SKM-1 treated with dmso at 0.1 percent for 144 hours (cell line): ENCODE measurements around the gene MEF2C.

Source experiments
- DNase-seq: peaks from one replicate; lab custom pipeline; 2025; ENCODE audit not compliant: unreplicated experiment; lab: John Stamatoyannopoulos, UW

The MEF2C gene

DNA sequence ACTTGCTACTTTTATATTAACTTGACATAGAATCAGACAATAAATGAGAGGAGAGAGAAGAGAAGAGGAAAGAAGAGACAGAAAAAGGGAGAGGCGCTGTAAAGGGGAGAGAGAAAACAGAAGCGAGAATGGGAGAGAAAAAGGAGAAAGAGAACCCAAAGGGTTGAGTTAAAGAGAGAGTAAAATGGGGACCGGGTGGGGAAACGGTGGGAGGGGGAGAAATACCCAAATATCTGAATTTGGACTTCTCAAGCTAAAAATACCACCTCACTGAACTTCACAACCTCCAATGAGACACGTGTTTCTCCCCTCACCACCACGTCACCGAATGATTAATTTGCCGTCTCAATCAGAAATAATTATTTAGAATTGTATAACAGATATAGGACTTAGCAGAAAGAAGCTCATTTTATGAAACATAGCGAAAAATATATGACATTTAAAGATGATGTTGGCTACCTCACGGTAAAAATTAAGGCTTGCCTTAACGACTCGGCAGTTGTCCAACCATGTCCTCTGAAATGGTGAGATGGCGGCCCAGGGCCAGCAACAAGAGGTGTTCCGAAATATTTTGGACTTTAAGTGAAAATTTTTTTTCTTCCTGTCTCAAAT, 204.1 kb downstream of the MEF2C start:
- no peak for DNase-seq

GRCh38 chr5:88677943-88678769, 204.8 kb downstream of the MEF2C start:
- DNase-seq: no peak

GRCh38 chr5:88677376-88677895, 205.5 kb downstream of the MEF2C start:
- no peak for DNase-seq

GRCh38 chr5:88676637-88677375, 206.2 kb downstream of the MEF2C start:
- DNase-seq: no peak

DNA sequence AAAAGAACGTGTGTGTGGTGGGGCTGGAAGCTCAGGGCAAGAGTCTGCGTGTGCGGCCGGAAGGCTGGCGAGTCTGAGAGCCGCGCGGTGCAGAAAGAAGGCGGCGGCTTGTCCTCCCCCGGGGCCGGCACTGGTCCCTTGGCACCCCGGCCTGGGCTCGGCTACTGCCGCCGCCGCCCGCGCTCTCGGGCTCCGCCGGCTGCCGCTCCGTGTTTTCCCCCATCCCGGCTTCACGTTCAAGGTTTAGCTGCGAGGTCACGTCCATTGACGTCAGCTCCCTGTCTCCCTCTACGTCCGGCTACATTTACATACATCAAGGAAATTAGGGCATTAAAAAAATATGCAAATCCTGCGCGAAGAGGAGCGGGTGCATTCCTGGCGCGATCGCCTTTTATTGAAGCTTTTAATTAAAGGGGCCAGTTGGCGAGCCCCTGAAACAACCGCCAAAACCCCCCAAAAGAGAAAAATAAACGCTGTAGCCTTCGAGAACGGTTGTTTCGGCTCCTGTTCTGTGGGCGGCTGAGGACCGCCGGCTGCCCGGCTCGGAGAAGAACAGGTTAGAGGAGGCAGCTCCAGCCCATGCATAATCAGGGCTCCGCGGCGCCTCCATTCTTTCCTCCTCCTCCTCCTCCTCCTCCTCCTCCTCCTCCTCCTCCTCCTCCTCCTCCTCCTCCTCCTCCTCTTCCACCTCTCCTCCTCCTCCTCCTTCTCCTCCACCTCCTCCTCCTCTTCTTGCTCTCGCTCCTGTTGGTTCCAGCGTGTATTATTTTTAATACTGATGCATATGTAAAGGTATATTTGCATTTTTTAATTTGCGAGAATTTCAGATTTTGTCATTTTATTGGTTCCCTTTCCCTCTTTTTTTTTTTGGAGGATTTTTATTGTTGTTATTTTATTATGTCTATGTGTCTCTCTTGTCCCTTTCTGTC, 207.0 kb downstream of the MEF2C start:
- no peak for DNase-seq

DNA sequence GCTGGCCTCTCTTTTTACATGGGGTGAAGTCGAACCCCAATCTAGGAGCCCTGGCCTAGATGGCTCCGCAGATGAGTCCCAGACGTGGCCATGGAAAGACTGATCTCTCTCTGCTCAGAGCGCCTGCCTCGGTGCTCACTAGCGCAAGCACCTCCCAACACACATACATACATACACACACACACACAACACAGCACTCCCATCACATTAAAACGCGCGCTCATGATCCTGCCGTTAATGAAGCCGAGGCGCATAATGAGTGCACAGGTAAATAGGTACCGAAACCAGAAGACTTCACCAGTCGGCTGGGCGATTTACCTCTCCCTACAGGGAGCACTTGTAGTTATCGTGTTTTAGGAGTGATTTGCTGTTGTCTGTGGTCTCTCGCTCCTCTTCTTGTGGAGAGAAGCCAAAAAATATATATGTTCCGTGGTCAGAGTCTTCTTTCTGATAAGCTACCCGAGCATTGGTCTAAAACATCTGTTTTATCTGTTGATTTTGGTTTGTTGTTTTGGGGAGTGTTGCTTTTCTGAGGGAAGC, 207.7 kb downstream of the MEF2C start:
- no peak for DNase-seq

DNA sequence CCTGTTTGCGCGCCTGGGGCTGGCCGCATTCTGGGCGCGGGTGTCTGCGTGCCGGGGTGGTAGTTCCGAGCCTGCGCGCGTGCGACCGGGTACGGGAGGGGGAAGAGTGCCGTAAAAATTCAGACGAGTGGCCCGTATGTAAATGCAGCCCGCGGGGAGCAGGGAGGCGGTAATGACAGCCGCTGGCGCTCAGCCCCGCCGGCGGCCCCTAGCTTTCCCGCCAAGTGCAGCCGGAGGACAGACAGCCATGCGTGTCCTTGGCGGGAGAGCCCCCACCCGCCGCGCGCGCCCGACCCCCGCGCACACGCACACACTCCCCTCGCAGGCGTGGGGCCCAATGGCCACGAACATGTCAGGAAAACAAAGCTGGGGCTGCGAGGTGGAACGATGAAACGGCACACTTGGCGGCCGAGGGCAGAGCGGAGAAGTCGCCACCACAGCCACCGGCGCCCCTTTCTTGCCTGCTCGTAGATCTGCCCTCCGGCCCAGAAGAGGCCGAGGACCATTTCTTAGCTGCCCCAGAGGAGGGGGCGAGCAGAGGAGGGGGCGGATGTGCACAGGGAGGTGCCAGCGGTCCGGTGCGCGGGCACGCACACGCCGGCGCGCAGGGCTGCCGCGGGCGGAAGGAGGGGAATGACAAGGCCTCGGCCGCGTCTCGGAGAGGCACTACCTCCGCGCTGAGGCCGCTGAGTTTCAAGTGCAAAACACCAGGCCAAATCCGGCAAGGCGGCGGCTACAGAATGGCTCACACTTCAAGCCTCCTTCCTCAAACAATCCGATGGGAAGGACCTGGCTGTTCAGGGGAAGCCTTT, 208.4 kb downstream of the MEF2C start:
- no peak for DNase-seq

- no peak for DNase-seq
These were observed 209.5 kb downstream of the MEF2C start for GRCh38 chr5:88673253-88674105.

DNA sequence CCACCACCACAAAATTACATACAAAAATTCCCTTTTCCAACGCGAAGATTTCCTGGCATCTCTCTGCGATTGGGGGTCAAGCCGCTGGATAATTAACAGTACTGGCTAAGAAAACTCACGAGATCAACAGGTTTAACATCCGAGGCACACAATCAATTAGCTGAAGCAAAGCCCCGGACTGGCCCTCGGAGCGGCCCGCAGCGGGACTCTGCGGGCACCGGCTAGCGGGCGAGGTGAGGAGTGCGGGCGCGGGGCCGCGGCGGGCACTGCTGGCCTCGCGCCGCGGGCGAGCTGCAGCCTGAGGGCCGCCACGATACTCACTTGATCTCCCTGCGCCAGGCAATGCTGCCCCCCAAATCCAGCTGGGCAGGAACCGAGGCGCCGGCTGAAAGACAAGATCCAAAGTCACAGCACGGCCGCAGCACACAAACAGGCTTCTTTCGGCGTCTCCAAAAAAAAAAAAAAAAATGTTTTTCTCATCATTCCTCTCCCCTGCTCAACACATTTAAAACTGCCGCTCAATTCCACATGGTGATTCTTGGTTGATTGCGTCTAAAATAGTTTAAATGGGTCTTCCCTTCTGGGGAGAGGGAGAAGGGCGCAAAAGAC, 210.2 kb downstream of the MEF2C start:
- no peak for DNase-seq

GRCh38 chr5:88671505-88672499, 211.2 kb downstream of the MEF2C start:
- DNase-seq: no peak

DNA sequence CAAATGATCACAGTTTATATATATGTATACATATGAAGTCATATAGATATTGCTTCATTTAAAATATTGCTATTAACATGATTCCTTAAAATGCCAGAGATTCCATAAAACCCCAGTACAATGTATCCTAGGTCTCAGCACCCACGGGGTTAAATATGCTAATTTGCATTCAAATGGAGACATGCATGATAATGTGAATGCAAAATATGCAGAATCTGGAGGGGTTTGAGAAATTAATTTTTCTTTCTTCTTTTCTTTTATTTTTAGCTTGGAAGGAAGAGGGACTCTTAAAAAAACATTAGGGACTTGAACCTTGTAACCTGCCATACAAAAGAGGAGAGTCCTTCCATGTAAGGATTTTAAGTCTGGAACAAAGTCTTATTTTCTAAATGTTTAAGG, 211.9 kb downstream of the MEF2C start:
- no peak for DNase-seq

DNA sequence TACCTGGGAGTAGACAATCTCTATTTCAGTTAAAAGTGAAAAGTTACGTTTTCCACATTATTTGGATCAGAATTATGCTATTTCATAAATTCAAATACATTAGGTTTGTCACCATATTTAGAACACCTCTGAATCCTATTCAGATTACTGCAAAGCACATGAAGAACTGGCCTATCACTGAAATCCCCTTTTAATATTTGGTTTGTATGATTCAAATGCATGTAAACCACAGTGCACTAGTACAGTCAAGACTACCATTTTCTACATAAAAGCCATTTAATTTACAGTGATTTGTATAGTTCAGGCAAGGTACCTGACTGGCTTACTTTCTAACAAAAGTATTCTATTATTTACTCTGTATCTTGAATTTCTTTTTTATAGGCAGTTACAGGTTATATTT, 212.5 kb downstream of the MEF2C start:
- no peak for DNase-seq

GRCh38 chr5:88669371-88670050, 213.5 kb downstream of the MEF2C start:
- DNase-seq: no peak

DNA sequence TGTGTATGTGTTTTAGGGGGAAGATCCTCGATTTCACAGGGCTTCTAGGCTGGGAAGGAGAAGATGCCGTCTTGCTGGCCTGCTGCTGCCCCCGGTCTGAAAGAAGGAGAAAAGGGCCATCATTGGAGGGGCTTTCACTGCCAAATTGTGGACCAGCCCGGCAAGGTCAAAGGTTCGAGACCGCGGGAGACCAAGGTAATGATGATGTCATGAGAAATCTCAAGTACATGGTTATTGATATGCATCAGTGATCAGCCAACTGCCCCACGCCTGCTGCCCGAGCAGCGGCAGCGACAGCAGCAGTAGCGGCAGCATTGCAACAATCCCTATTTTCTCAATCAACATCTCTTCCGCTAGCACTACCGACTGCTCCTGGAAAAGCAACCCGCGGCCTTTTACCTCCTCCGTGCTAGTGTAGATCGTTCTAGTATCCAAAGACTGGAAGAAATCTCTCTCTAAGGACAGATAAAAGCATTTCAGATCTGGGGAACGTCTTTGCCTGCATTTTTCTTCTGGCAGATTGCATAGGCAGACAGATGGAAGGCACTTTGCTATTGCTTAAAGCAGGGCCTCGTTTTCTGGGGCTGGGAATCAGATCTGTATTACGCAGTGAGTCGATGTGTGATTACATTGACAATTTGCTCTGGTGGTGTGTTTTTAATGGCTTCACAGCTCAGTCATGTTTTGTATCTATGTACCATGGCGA, 215.3 kb downstream of the MEF2C start:
- DNase-seq: no peak
